HCT116 (cell line): ENCODE data around the gene MST1. TPM values are rescaled to one million over a fixed set of nuclear protein-coding genes. Genes with fewer than 3 reads are reported as not detected.

ENCODE experiments used
- ATAC-seq: fragments of 200-7000 bp; cut with Tn5 transposase; 2 replicates; pipeline ENCODE4 v1.9.1; 2020; ENCODE audit warnings: mild to moderate bottlenecking, moderate library complexity
- BruUV-seq: library from RNA; stranded (reverse); fragments of 400-500 nt; replicated peaks from 2 replicates; lab custom pipeline; 2021; lab: Mats Ljungman, UMichigan
- CTCF ChIA-PET: fragments of 300-600 bp; sonication (Branson Sonifier 250); formaldehyde crosslinking; loops from one replicate; lab custom pipeline; 2021; ENCODE audit warnings: antibody characterized with exemption; lab: Charles Lee
- POLR2A ChIA-PET: fragments of 300-600, 350-600 bp; sonication (Branson Sonifier 250); formaldehyde crosslinking; loops from one replicate; lab custom pipeline; 2021; ENCODE audit warnings: antibody characterized with exemption; lab: Charles Lee
- RAD21 ChIA-PET, 2 experiments: fragments of 300-600 bp; sonication (Branson Sonifier 250); formaldehyde crosslinking; loops; one replicate each; lab custom pipeline; 2023; ENCODE audit warnings: low total read pairs in 2 of 2; ENCODE audit not compliant: uncharacterized antibody in 2 of 2, unreplicated experiment in 2 of 2, low non-redundant PET in 1 of 2; lab: Charles Lee
- DNase-seq: peaks from one replicate; pipeline ENCODE4 v3.0.0-alpha.2; 2010; ENCODE audit warnings: low read depth, low spot score
- H2AFZ ChIP-seq: fragments of 200-600 bp; shearing (Covaris generic), sonication (generic); 2 replicates; pipeline ENCODE4 v1.6.1; 2017; ENCODE audit warnings: low read depth, mixed run types, mixed read lengths, antibody characterized with exemption, low read length; ENCODE audit not compliant: poor library complexity, severe bottlenecking
- H3K27ac ChIP-seq: 2 replicates; pipeline ENCODE4 v1.5.1; 2012; ENCODE audit warnings: low read depth, low read length
- H3K27me3 ChIP-seq: fragments of 200-600 bp; sonication (generic); 2 replicates; pipeline ENCODE4 v1.6.1; 2016; ENCODE audit warnings: mixed run types, low read length, mixed read lengths; ENCODE audit not compliant: insufficient read depth
- H3K36me3 ChIP-seq, 2 experiments: fragments of 200-500 bp in 1 of 2; fragments of 200-600 bp in 1 of 2; sonication (Bioruptor generic) in 1 of 2; sonication (generic) in 1 of 2; 2 replicates each; pipeline versions ENCODE4 v1.5.1 to v1.6.1; 2014 to 2016; ENCODE audit warnings: low read length in 2 of 2, inconsistent platforms in 1 of 2, mixed read lengths in 1 of 2, mixed run types in 1 of 2; ENCODE audit not compliant: insufficient read depth in 2 of 2, control insufficient read depth in 1 of 2
- H3K4me1 ChIP-seq, 2 experiments: fragments of 200-600 bp in 1 of 2; sonication (generic) in 1 of 2; 2 replicates each; pipeline versions ENCODE4 v1.5.1 to v1.6.1; 2012 to 2017; ENCODE audit warnings: low read length in 2 of 2, inconsistent platforms in 1 of 2, mild to moderate bottlenecking in 1 of 2, mixed read lengths in 1 of 2, mixed run types in 1 of 2, moderate library complexity in 1 of 2; ENCODE audit not compliant: insufficient read depth in 2 of 2, control insufficient read depth in 1 of 2
- H3K4me2 ChIP-seq: fragments of 200-600 bp; sonication (generic); 2 replicates; pipeline ENCODE4 v1.6.1; 2017; ENCODE audit warnings: mixed run types, low read length, mixed read lengths
- H3K4me3 ChIP-seq, 2 experiments: fragments of 200-600 bp in 1 of 2; sonication (generic) in 1 of 2; replicated peaks in 1 of 2; 2 replicates each; pipeline ENCODE4 v1.5.1; 2011 to 2016; ENCODE audit warnings: low read length in 2 of 2, control low read depth in 1 of 2, low read depth in 1 of 2, mild to moderate bottlenecking in 1 of 2, mixed read lengths in 1 of 2, mixed run types in 1 of 2
- H3K79me2 ChIP-seq: fragments of 200-600 bp; sonication (generic); 2 replicates; pipeline ENCODE4 v1.6.1; 2017; ENCODE audit warnings: mild to moderate bottlenecking, mixed run types, low read length, moderate library complexity, mixed read lengths; ENCODE audit not compliant: insufficient read depth
- H3K9ac ChIP-seq: fragments of 200-600 bp; sonication (generic); 2 replicates; pipeline ENCODE4 v1.6.1; 2016; ENCODE audit warnings: low read length, mixed read lengths
- H3K9me2 ChIP-seq: fragments of 200-600 bp; sonication (generic), shearing (Covaris generic); 2 replicates; pipeline ENCODE4 v1.6.1; 2017; ENCODE audit warnings: mixed run types, mild to moderate bottlenecking, moderate library complexity; ENCODE audit not compliant: insufficient read depth
- H3K9me3 ChIP-seq, 2 experiments: fragments of 200-500 bp in 1 of 2; fragments of 200-600 bp in 1 of 2; sonication (Bioruptor generic) in 1 of 2; sonication (generic) in 1 of 2; 2 replicates each; pipeline ENCODE4 v1.6.1; 2014 to 2017; ENCODE audit warnings: low read length in 2 of 2, mixed read lengths in 2 of 2, inconsistent platforms in 1 of 2, low read depth in 1 of 2, mild to moderate bottlenecking in 1 of 2, mixed run types in 1 of 2, moderate library complexity in 1 of 2; ENCODE audit not compliant: control insufficient read depth in 1 of 2, insufficient read depth in 1 of 2
- H4K20me1 ChIP-seq: fragments of 200-600 bp; sonication (generic), shearing (Covaris generic); 2 replicates; pipeline ENCODE4 v1.6.1; 2017; ENCODE audit warnings: mixed run types, mild to moderate bottlenecking, moderate library complexity; ENCODE audit not compliant: insufficient read depth
- ATF3 ChIP-seq: IDR thresholded peaks from 2 replicates; pipeline ENCODE4 v1.6.1; 2012
- CBX3 ChIP-seq: IDR thresholded peaks from 2 replicates; pipeline ENCODE4 v1.6.1; 2012; ENCODE audit warnings: low read depth
- CTCF ChIP-seq, 3 experiments: fragments of 200-600 bp in 1 of 3; sonication (generic) in 1 of 3; IDR thresholded peaks in 2 of 3; conservative IDR thresholded peaks in 1 of 3; 2 replicates each; pipeline ENCODE4 v1.5.1; 2012 to 2017; ENCODE audit warnings: low read depth in 2 of 3, low read length in 2 of 3, antibody characterized with exemption in 1 of 3, borderline replicate concordance in 1 of 3, control low read depth in 1 of 3, mild to moderate bottlenecking in 1 of 3, mixed read lengths in 1 of 3, mixed run types in 1 of 3, moderate library complexity in 1 of 3; ENCODE audit not compliant: insufficient read depth in 1 of 3
- EGR1 ChIP-seq: IDR thresholded peaks from 2 replicates; pipeline ENCODE4 v1.6.1; 2012; ENCODE audit warnings: low read depth
- ELF1 ChIP-seq: IDR thresholded peaks from 2 replicates; pipeline ENCODE4 v1.6.1; 2012; ENCODE audit warnings: low read depth, borderline replicate concordance
- EZH2phosphoT487 ChIP-seq: fragments of 200-600 bp; IDR thresholded peaks from 2 replicates; pipeline ENCODE4 v1.6.1; 2018; ENCODE audit warnings: antibody characterized with exemption, borderline replicate concordance
- FOSL1 ChIP-seq: IDR thresholded peaks from 2 replicates; pipeline ENCODE4 v1.6.1; 2012; ENCODE audit warnings: low read depth
- MAX ChIP-seq: IDR thresholded peaks from 2 replicates; pipeline ENCODE4 v1.6.1; 2012
- POLR2A ChIP-seq: IDR thresholded peaks from 2 replicates; pipeline ENCODE4 v1.7.0; 2011; ENCODE audit warnings: borderline replicate concordance; ENCODE audit not compliant: insufficient read depth, insufficient read length; ENCODE audit errors: extremely low read depth
- POLR2AphosphoS5 ChIP-seq: IDR thresholded peaks from 2 replicates; pipeline ENCODE4 v1.6.1; 2011; ENCODE audit warnings: mild to moderate bottlenecking, low read depth, low read length, moderate library complexity
- REST ChIP-seq: IDR thresholded peaks from 2 replicates; pipeline ENCODE4 v1.6.1; 2012; ENCODE audit warnings: low read depth
- ZFX ChIP-seq: fragments of 450-650 bp; IDR thresholded peaks from 2 replicates; pipeline ENCODE4 v1.6.1; 2017
- intact Hi-C: fragments of 100-400 bp; cut with micrococcal nuclease; formaldehyde crosslinking; loops from 2 replicates; pipeline ENCODE4 v1.10.0; 2022
- total RNA-seq: library from RNA; stranded (reverse); gene quantifications from one replicate; pipeline ENCODE4 v1.2.1, GENCODE V29; 2021; ENCODE audit not compliant: unreplicated experiment

Gene MST1
- total RNA-seq, 1 experiment from 2014 or later, result 15.4 TPM

DNA sequence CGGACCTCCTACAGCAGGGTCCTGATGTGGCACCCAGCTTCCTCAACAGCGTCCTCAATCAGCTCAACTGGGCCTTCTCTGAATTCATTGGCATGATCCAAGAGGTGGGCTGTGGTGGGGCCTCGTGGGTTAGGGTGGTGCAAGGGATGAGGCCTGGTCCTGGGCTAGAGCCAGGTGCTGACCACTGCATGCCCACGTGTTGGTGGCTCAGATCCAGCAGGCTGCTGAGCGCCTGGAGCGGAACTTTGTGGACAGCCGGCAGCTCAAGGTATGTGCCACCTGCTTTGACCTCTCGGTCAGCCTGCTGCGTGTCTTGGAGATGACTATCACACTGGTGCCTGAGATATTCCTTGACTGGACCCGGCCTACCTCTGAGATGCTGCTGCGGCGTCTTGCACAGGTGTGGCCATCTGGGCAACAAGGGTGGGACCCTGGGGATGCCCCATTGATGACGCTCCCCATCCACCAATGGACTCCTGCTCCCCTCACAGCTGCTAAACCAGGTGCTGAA lies 26.4 kb upstream of the MST1 start:
- TF ChIP-seq FOSL1, result no peak
- no peak for TF ChIP-seq MAX
- no peak for TF ChIP-seq EGR1
- no peak for TF ChIP-seq POLR2AphosphoS5
- no peak for TF ChIP-seq EZH2phosphoT487
- no peak for TF ChIP-seq ZFX
- no peak for DNase-seq
- Histone ChIP-seq H3K4me2 (no peak overlapping the region), H3K4me3 (no peak overlapping the region), H4K20me1 (no peaks in the 10 kb centered on the region), H3K9me2 (no peaks in the 10 kb centered on the region), H3K9me3 (no peaks in the 10 kb centered on the region), H3K27me3 (no peaks in the 10 kb centered on the region), H2AFZ (no peak overlapping the region), H3K36me3 (peaks cover 0 to 3% of the 10 kb centered on the region in 2 experiments; a peak in 2 of 4 replicates), H3K79me2 (no peaks in the 10 kb centered on the region), H3K27ac (no peak overlapping the region), H3K9ac (no peak overlapping the region), H3K4me1 (peaks cover 0 to 13% of the 10 kb centered on the region in 2 experiments; a peak in 2 of 4 replicates)
- intact Hi-C loops, result no loop called here
- RAD21 ChIA-PET, result no interaction called here
- ATAC-seq, result no peak
- CTCF ChIA-PET, result no interaction called here
- POLR2A ChIA-PET, result no interaction called here
- no TSS peak for BruUV-seq

GRCh38 chr3:49714728-49715550 lies 25.7 kb upstream of the MST1 start:
- TF ChIP-seq ATF3, result no peak
- TF ChIP-seq ZFX, result no peak
- TF ChIP-seq POLR2A, result no peak
- TF ChIP-seq REST, result no peak
- TF ChIP-seq ELF1, result no peak
- TF ChIP-seq MAX, result no peak
- TF ChIP-seq POLR2AphosphoS5, result no peak
- no peak for TF ChIP-seq CBX3
- TF ChIP-seq CTCF (IDR thresholded peaks at IDR 0.05 in 2 of 3, conservative IDR thresholded peaks at IDR 0.05 in 1 of 3; ENCODE audit: borderline replicate concordance in 1 of 3, insufficient read depth in 1 of 3, low read depth in 2 of 3, low read length in 2 of 3), result no peak
- no peak for TF ChIP-seq FOSL1
- Histone ChIP-seq H3K9me2 (no peaks in the 10 kb centered on the region), H3K27me3 (no peaks in the 10 kb centered on the region), H3K79me2 (no peaks in the 10 kb centered on the region), H4K20me1 (no peaks in the 10 kb centered on the region), H3K36me3 (no peaks in the 10 kb centered on the region; a peak in 2 of 4 replicates), H3K4me2 (no peak overlapping the region), H3K9ac (no peak overlapping the region), H3K9me3 (no peaks in the 10 kb centered on the region), H2AFZ (no peak overlapping the region), H3K4me3 (no peak overlapping the region), H3K4me1 (peaks cover 0 to 12% of the 10 kb centered on the region in 2 experiments; a peak in 2 of 4 replicates), H3K27ac (no peak overlapping the region)
- ATAC-seq (no peak), DNase-seq (no peak)
- CTCF ChIA-PET, result no interaction called here
- no TSS peak for BruUV-seq
- RAD21 ChIA-PET, result no interaction called here
- intact Hi-C loops, result no loop called here
- POLR2A ChIA-PET, result no interaction called here
